GM12875 (cell line): ENCODE data around the gene SLCO1B1.
"Not testable (repeated sequence)": the region's sequence is repeated elsewhere in the genome, so short reads cannot be mapped to it uniquely, and the experiment has no call there.

Source experiments
- H3K4me3 ChIP-seq: one replicate; pipeline ENCODE4 v1.5.1; 2011; ENCODE audit warnings: low read depth, low read length, control low read depth
- CTCF ChIP-seq: IDR thresholded peaks from 2 replicates; pipeline ENCODE4 v1.5.1; 2011; ENCODE audit warnings: low read depth, mild to moderate bottlenecking, control low read depth, inconsistent platforms, low read length, moderate library complexity, borderline replicate concordance; ENCODE audit not compliant: insufficient read depth

The SLCO1B1 gene

GRCh38 chr12:21129906-21130305 lies 1.1 kb upstream of the SLCO1B1 start:
- no peak for TF ChIP-seq CTCF
- H3K4me3 ChIP-seq: no peak overlapping the region

GRCh38 chr12:21137318-21137999 lies 6.5 kb downstream of the SLCO1B1 start:
- not testable (repeated sequence) for H3K4me3 ChIP-seq

- no peak overlapping the region for H3K4me3 ChIP-seq
- TF ChIP-seq CTCF: no peak
Measured at GRCh38 chr12:21138016-21138415, 7.0 kb downstream of the SLCO1B1 start.

GRCh38 chr12:21144309-21144708 lies 13.3 kb downstream of the SLCO1B1 start:
- TF ChIP-seq CTCF: no peak
- H3K4me3 ChIP-seq: no peak overlapping the region

- H3K4me3 ChIP-seq: not testable (repeated sequence)
Measured at GRCh38 chr12:21149861-21150260, 18.9 kb downstream of the SLCO1B1 start.

- H3K4me3 ChIP-seq: no peak overlapping the region
- TF ChIP-seq CTCF: no peak
Measured at GRCh38 chr12:21151184-21151583, 20.2 kb downstream of the SLCO1B1 start.

- H3K4me3 ChIP-seq: no peak overlapping the region
- no peak for TF ChIP-seq CTCF
Measured at GRCh38 chr12:21155522-21156351, 24.7 kb downstream of the SLCO1B1 start.

GRCh38 chr12:21165048-21165447 lies 34.1 kb downstream of the SLCO1B1 start:
- no peak for TF ChIP-seq CTCF
- H3K4me3 ChIP-seq: no peak overlapping the region
